IPS-18a (cell line): Measurements from ENCODE around the gene MMP19.
"Not testable (repeated sequence)": the region's sequence is repeated elsewhere in the genome, so short reads cannot be mapped to it uniquely, and the experiment has no call there.

Source experiments
- H3K27ac ChIP-seq: one replicate; pipeline ENCODE4 v1.5.1; 2013; ENCODE audit warnings: low read length
- H3K27me3 ChIP-seq: one replicate; pipeline ENCODE4 v1.6.1; 2013; ENCODE audit warnings: mild to moderate bottlenecking, low read length; ENCODE audit not compliant: control insufficient read depth, insufficient read depth
- H3K36me3 ChIP-seq: one replicate; pipeline ENCODE4 v1.6.1; 2013; ENCODE audit warnings: low read depth, low read length; ENCODE audit not compliant: control insufficient read depth
- H3K4me1 ChIP-seq: one replicate; pipeline ENCODE4 v1.6.1; 2013; ENCODE audit warnings: low read depth, low read length; ENCODE audit not compliant: control insufficient read depth
- H3K4me3 ChIP-seq: one replicate; pipeline ENCODE4 v1.5.1; 2013; ENCODE audit warnings: low read length
- H3K9ac ChIP-seq: one replicate; pipeline ENCODE4 v1.6.1; 2013; ENCODE audit warnings: mild to moderate bottlenecking, low read length, moderate library complexity
- H3K9me3 ChIP-seq: one replicate; pipeline ENCODE4 v1.6.1; 2013; ENCODE audit warnings: low read depth, low read length; ENCODE audit not compliant: control insufficient read depth

MMP19 gene

DNA sequence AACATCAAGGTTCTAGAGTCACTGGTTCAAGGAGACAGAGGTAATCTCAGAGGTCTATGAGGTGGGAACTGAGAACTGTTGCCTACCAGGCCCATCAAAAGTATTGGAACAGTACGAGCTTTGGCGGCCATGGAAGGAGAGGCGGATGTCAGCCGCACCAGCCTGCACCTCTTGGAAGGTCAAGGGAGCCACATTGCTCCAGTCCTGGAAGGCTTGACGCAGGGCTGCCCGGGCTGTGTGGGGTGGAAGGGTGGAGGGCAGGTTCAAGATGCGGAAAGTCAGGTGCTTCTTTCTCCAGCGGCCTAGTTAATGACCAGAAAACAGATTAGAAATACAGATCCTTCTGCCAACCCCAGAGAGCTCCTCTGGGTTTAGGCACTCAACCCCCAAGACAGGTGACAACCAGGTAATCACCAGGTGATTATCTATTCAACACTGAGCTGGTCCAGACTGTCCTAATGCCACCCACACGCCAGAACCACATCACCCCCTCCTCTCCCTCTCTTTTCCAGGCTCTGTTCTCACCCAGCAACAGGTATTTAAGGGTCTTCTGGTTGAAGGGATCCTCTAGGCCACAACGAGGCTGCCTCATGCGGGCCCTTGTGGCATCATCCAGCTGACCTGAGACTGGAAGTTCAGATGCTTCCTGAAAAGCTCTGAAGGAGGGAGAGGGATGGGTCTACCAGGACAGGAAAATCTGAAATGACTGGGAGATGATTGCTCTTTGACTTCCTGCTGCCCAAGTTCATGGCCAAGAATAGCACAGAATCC lies 2.0 kb downstream of the MMP19 start:
- Histone ChIP-seq H3K4me1 (peaks cover 10% of the 10 kb centered on the region), H3K27me3 (no peaks in the 10 kb centered on the region), H3K9me3 (no peaks in the 10 kb centered on the region), H3K27ac (no peak overlapping the region), H3K9ac (no peak overlapping the region), H3K36me3 (no peaks in the 10 kb centered on the region), H3K4me3 (no peak overlapping the region)

DNA sequence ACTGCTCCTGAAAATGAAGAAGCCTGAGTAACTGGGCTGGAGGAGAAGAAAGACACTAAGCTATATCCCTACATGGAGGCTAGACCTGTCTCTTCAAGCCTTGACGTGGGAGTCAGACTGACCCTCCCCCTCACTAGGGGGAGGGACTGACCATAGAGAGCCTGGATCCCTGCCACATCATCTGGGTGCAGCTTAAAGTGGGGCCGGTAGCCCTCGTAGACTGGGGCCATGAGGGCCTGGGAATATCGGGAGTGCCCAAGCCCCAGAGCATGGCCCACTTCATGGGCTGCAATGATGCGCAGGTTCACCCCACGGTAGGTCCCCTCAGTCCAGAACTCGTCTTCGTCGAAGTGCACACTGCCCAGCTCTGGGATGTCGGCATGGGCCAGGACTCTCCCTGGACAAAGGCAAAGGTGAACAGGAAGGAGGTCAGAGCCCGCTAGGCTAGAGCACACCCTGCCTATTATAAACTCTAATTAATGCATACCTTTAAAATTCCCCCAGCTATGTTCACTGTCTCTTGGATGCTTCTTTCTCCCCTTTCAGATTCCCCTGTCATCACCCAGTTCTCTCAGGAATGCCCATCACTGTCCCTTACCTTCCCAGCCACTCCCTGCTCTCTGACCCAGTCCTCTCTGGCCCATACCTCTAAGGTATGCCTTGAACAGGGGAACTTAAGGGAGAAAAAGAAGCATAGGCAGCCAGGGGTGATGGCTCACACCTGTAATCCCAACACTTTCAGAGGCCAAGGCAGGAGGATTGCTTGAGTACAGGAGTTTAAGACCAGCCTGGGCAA lies 3.2 kb downstream of the MMP19 start:
- no peak overlapping the region for H3K27ac ChIP-seq
- H3K36me3 ChIP-seq: no peaks in the 10 kb centered on the region
- peaks cover 10% of the 10 kb centered on the region for H3K4me1 ChIP-seq
- H3K4me3 ChIP-seq: no peak overlapping the region
- H3K27me3 ChIP-seq: no peaks in the 10 kb centered on the region
- no peak overlapping the region for H3K9ac ChIP-seq
- no peaks in the 10 kb centered on the region for H3K9me3 ChIP-seq

DNA sequence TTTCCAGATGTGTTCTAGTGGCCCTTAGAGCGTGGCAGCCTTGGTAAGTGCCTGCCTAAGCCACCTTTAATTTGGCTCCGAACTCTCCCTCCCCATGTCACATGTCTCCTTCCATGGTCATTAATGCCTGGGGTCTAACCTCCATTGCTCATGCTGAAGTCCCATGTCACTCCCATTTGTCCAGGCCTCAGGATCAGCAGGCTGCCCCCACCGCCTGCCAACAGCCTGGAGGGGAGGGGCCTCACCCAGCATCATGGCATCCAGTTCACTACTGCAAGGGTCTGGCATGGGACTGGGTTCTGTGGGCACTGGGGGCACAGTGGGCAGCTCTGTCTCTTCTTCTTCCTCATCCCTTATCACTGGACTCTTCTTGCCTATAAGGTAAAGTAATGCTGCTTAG lies 4.4 kb downstream of the MMP19 start:
- H3K9me3 ChIP-seq: no peaks in the 10 kb centered on the region
- H3K4me1 ChIP-seq: peaks cover 10% of the 10 kb centered on the region
- H3K4me3 ChIP-seq: no peak overlapping the region
- no peaks in the 10 kb centered on the region for H3K27me3 ChIP-seq
- H3K27ac ChIP-seq: no peak overlapping the region
- no peaks in the 10 kb centered on the region for H3K36me3 ChIP-seq
- no peak overlapping the region for H3K9ac ChIP-seq

DNA sequence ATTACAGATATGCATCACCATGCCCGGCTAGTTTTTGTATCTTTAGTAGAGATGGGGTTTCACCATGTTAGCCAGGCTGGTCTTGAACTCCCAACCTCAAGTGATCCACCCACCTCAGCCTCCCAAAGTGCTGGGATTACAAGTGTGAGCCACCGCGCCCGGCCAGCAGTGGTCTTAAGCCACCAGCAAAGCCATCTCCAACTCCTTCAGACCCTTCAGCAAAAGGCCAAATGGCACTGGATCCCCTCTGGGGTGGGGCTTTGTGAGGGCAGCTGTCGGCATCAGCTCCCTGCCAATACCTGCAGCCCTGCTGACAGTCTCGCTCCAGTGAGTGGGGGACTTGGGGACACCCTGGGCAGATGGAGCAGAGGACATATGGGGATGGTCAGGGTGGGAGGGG lies 8.3 kb downstream of the MMP19 start:
- not testable (repeated sequence) for H3K27me3 ChIP-seq, H3K27ac ChIP-seq, H3K36me3 ChIP-seq, H3K9ac ChIP-seq, H3K9me3 ChIP-seq, H3K4me3 ChIP-seq, H3K4me1 ChIP-seq

DNA sequence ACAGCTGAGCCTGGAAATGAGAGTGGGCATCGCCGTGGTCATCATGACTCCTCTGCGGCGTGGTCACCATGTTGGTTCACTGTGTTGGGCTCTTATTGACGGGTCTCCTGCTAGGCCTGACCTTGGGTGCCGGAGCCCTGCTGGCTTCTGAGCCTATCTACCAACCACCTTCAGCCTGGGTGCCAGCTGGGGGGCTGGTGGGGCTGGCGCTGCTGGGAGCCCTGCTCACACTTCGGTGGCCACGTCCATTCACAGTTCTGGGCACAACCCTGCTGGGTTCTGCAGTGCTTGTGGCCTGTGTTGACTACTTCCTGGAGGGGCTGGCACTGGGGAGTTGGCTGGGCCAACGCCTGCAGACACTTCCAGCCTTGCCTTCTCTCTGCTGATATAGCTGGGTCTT lies 9.7 kb downstream of the MMP19 start:
- no peak overlapping the region for H3K27ac ChIP-seq
- no peaks in the 10 kb centered on the region for H3K36me3 ChIP-seq
- no peak overlapping the region for H3K9ac ChIP-seq

DNA sequence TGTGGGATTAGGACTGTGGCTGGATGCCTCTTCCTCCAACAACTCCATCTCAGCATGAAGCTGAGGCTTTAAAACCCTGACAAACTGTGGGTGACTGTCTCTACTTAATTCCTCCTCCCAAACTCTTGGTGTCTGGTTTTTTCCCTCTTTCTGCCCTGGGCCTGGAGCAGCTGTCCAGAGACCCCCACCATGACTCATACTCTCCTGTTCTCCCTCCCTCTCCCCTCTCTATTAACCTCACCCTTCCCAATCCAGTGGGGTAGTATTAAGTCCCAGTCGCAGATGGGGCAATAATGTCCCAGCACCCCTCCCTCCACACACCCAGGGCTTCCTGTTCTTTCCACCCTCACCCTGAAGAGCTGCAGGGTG lies 11.3 kb downstream of the MMP19 start:
- peak overlapping the region; percentile 72 for H3K9ac ChIP-seq
- H3K4me1 ChIP-seq: peaks cover 9% of the 10 kb centered on the region
- H3K27me3 ChIP-seq: no peaks in the 10 kb centered on the region
- no peaks in the 10 kb centered on the region for H3K9me3 ChIP-seq
- H3K27ac ChIP-seq: no peak overlapping the region
- H3K36me3 ChIP-seq: no peaks in the 10 kb centered on the region
- peak overlapping the region; percentile 83 for H3K4me3 ChIP-seq

More for the DNA sequence above, 9.7 kb downstream of the MMP19 start:
- Histone ChIP-seq H3K4me3 (no peak overlapping the region), H3K4me1 (peaks cover 9% of the 10 kb centered on the region), H3K27me3 (no peaks in the 10 kb centered on the region), H3K9me3 (no peaks in the 10 kb centered on the region)

DNA sequence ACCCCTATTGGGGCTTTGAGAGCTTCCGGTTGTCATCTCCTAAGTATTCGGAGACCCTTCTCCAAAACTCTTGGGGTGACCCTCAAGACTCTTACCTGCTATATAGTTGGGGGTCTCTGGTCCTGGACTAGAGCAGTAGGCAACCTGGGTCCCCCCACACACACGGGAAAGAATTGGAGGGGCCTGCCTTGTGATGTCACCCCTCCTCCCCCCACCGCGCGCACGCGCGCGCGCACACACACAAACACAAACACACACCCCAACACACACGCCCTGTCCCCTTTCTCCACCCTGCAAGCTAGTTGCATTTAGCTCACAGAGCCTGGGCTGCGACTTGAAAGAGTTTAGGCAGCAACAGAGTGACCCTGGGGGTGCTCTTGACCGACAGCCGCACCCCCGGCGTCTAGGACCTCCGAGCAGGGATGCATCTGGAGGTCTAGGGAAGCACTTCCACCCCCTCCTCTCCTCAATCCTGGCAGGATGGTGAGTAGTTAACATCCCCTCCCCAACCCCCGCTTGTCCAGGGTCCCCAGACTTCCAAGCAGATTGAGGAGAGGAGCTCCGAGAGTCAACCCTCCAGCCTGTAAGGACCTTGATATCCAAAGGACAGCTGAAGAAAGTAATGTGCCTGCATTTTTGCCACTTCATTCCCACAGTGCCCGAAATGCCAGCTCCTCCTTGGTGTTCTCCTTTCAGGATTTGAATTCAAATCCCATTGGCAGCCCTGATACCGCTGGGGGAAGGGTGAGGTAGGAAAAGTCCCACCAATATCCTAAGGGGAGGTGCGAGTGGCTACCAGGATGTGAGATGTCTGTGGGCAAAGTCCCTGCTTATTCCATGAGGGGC lies 11.9 kb downstream of the MMP19 start:
- H3K36me3 ChIP-seq: no peaks in the 10 kb centered on the region
- H3K9ac ChIP-seq: peak overlapping the region; percentile 72
- H3K4me3 ChIP-seq: peak overlapping the region; percentile 83
- no peaks in the 10 kb centered on the region for H3K9me3 ChIP-seq
- H3K4me1 ChIP-seq: peaks cover 9% of the 10 kb centered on the region
- H3K27ac ChIP-seq: peak overlapping the region; percentile 79
- H3K27me3 ChIP-seq: no peaks in the 10 kb centered on the region

DNA sequence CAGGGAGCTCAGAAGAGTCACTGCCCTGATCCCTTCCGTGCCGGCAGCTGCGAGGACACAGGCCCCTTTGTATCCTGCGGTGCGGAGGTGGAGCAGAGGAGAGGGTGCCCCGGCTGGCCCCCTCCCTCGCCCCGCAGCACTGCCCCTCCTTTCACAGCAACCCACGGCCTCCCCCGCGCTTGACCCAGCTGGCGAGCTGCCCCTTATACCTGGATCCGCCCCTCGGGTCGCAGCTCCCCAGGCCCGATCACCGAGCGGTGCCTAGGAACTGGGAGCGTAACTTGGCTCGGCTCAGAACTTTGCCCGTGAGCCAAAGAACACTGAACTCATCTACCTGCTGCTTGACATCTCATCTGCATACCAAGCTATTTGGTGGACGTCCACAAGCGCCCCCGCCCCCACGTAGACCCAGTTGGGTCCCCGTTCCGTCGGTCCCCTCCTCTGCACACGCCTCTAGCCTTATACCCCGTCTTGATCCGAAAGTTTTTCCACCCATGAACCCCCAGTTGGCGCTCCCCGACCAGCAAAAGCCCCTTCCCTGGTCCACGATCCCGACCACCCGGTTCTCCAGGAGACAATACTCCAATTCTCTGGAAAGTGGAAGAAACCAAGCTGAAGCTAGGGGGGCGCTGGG lies 12.7 kb downstream of the MMP19 start:
- Histone ChIP-seq H3K27ac (peak overlapping the region; percentile 79), H3K9me3 (no peaks in the 10 kb centered on the region)

DNA sequence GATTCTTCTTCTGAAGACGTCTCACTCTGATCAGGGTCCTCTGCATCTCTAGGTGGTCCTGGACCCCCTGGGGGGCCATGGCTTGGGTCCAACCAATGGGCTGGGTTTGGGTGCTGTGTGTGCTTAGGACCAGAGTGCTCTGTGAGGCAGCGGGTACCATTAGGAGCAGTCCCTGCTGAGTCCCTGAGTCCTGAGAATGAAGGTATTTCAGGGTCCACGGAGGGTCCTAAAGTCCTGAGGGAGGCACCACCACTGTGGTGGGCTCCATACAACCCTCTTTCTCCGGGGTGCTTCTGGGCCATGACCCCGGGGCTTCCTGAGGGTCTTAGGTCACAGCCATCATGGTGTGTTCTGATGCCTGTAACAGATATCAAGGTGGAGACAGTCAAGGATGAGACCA lies 14.4 kb downstream of the MMP19 start:
- Histone ChIP-seq H3K9me3 (no peaks in the 10 kb centered on the region), H3K27me3 (no peaks in the 10 kb centered on the region), H3K4me1 (peaks cover 9% of the 10 kb centered on the region), H3K9ac (peak overlapping the region; percentile 53), H3K4me3 (peak overlapping the region; percentile 83), H3K36me3 (peaks cover 4% of the 10 kb centered on the region), H3K27ac (no peak overlapping the region)

More for the DNA sequence above, 12.7 kb downstream of the MMP19 start:
- Histone ChIP-seq H3K4me3 (peak overlapping the region; percentile 83), H3K36me3 (no peaks in the 10 kb centered on the region), H3K4me1 (peaks cover 9% of the 10 kb centered on the region), H3K9ac (peak overlapping the region; percentile 72), H3K27me3 (no peaks in the 10 kb centered on the region)

DNA sequence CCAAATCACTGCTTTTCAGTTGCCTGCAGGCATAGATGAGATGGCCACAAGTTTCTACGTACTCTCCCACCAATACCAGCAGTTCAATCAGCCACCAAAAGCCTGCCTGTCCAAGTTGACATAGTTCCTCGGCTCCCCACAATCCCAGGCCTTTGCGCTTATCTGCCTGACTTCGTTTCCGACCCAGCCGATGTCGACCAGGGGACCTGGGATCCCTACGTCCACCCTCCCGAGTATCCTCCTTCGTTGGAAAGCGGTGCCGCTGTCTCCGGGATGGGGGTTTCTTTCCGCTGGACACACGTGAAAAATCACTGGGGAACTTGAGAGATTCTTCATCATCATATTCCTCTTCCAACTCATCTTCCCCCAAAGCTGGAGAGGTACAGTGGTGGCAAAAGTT lies 14.9 kb downstream of the MMP19 start:
- Histone ChIP-seq H3K4me3 (no peak overlapping the region), H3K4me1 (peaks cover 9% of the 10 kb centered on the region)

DNA sequence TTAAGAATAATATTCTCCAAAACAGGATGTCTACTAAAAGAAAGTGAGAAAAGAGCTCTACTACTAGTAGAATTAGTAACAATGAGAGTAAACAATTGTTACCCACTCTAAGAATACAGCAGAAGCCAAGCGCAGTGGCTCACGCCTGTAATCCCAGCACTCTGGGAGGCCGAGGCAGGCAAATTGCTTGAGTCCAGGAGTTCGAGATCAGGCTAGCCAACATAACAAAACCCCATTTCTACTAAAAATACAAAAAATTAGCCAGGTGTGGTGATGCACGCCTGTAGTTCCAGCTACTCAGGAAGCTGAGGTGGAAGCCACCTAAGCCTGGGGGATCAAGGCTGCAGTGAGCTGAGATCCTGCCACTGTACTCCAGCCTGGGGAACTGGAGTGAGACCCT lies 18.0 kb downstream of the MMP19 start:
- Histone ChIP-seq H3K4me3 (no peak overlapping the region), H3K9me3 (no peaks in the 10 kb centered on the region), H3K36me3 (peaks cover 39% of the 10 kb centered on the region), H3K27ac (no peak overlapping the region), H3K27me3 (no peaks in the 10 kb centered on the region), H3K4me1 (peaks cover 5% of the 10 kb centered on the region), H3K9ac (no peak overlapping the region)

More for the DNA sequence above, 14.9 kb downstream of the MMP19 start:
- Histone ChIP-seq H3K36me3 (peaks cover 8% of the 10 kb centered on the region), H3K27ac (no peak overlapping the region), H3K9ac (no peak overlapping the region), H3K9me3 (no peaks in the 10 kb centered on the region), H3K27me3 (no peaks in the 10 kb centered on the region)
